Tibial nerve (tissue), 3 donors: ENCODE measurements around the gene CDH8.

Experiments used
- EP300 ChIP-seq, 2 donors: sonication (generic); formaldehyde crosslinking; IDR thresholded peaks; one replicate each; pipeline ENCODE4 v1.6.1; 2017; ENCODE audit warnings: antibody characterized with exemption in 2 of 2, mild to moderate bottlenecking in 1 of 2
- POLR2A ChIP-seq, 2 donors: fragments of 450-650 bp; IDR thresholded peaks; one replicate each; pipeline ENCODE4 v1.6.1; 2017; ENCODE audit warnings: antibody characterized with exemption in 2 of 2, mild to moderate bottlenecking in 2 of 2, moderate library complexity in 2 of 2

GRCh38 chr16:61617219-61617783 lies 418.9 kb downstream of the CDH8 start:
- TF ChIP-seq POLR2A (IDR thresholded peaks at IDR 0.05) (no peak), EP300 (IDR thresholded peaks at IDR 0.05) (no peak)
